Epithelial cell of esophagus (primary cell): ENCODE measurements around the gene MAP3K4.

Source experiments
- DNase-seq: peaks from one replicate; pipeline ENCODE4 v3.0.0; 2010; ENCODE audit warnings: low read depth
- H3K4me3 ChIP-seq: 2 replicates; pipeline ENCODE4 v1.5.1; 2011; ENCODE audit warnings: mild to moderate bottlenecking, low read length, control low read depth
- TF ChIP-seq, protein P1 (sequence below): IDR thresholded peaks from 2 replicates; pipeline ENCODE4 v1.5.1; 2011; ENCODE audit warnings: low read depth, mild to moderate bottlenecking, low read length, control low read depth, inconsistent platforms; ENCODE audit not compliant: insufficient read depth; ENCODE audit errors: missing control alignments

The MAP3K4 gene

DNA sequence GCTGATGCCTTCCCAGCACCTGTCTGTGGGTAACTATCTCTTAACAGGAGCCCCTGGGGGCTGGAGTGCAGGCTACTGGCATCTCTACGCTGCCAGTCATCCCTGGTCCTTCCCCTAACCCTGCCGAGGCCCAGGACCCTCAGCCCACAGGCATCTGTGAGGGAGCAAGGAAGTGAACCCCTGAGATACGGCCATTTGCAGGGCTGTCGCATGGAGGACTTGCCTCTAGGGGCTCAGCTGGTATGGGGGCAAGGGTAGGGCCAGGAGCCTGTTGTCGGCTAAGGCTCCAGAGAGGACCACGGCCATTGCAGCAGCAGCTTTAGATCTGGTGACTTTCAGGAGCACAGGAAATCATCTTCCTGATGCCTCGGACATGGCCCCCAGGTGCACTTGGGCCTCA is 49.7 kb downstream of the MAP3K4 start:
- TF ChIP-seq, protein P1, sequence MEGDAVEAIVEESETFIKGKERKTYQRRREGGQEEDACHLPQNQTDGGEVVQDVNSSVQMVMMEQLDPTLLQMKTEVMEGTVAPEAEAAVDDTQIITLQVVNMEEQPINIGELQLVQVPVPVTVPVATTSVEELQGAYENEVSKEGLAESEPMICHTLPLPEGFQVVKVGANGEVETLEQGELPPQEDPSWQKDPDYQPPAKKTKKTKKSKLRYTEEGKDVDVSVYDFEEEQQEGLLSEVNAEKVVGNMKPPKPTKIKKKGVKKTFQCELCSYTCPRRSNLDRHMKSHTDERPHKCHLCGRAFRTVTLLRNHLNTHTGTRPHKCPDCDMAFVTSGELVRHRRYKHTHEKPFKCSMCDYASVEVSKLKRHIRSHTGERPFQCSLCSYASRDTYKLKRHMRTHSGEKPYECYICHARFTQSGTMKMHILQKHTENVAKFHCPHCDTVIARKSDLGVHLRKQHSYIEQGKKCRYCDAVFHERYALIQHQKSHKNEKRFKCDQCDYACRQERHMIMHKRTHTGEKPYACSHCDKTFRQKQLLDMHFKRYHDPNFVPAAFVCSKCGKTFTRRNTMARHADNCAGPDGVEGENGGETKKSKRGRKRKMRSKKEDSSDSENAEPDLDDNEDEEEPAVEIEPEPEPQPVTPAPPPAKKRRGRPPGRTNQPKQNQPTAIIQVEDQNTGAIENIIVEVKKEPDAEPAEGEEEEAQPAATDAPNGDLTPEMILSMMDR, result no peak
- DNase-seq, result no peak
- H3K4me3 ChIP-seq, result no peak overlapping the region

DNA sequence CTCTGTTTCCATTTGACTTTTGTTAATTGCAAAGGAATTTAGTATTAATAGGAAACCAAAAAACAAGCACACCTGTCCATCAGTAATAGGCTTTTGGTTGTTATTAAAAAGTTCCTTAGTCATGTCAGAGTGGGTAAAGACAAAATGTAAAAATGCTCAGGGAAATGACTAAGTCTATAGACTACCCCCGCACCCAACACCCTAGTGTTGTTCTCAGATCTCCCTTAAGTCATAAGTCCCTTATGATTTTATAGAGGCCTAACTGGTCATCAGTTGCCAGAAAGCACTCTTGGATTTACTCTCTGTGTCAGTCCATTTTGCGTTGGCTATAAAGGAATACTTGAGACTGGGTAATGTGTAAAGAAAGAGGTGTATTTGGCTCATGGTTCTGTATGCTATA is 52.8 kb downstream of the MAP3K4 start:
- no peak overlapping the region for H3K4me3 ChIP-seq
- TF ChIP-seq, protein P1, result no peak
- DNase-seq, result no peak

DNA sequence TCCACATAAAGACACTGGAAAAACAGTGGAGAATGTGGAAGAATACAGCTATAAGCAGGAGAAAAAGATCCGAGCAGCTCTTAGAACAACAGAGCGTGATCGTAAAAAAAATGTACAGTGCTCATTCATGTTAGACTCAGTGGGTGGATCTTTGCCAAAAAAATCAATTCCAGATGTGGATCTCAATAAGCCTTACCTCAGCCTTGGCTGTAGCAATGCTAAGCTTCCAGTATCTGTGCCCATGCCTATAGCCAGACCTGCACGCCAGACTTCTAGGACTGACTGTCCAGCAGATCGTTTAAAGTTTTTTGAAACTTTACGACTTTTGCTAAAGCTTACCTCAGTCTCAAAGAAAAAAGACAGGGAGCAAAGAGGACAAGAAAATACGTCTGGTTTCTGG is 57.1 kb downstream of the MAP3K4 start:
- DNase-seq, result no peak
- TF ChIP-seq, protein P1, result no peak
- H3K4me3 ChIP-seq, result no peak overlapping the region

DNA sequence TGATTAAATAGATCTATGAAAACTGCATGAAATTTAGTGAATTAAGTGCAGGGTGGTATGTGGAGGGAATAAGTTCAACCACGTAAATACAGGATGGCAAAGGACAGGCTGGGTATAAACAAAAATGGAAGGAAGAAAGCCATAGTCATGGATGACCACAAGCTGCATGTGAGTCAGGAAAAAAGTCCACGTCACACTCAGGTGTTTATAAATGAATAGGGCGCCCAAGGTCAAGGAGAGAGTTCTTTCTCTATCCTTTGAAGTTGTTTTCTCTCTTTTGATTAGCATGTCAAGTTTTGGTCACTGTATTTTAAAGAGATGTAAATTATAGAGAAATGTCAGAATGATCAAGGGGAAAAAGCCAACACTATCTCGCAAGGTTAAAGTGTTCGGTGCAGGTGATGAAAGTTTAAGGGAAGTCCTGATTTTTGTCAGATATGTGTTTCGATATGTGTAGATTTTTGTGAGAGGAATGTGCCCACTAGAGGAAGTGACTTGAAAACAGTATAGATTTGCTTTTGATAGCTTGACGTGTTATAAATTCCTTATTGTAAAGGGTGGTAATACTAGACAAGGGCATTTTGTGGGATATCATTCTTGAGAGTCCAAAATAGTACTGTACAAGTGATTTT is 58.7 kb downstream of the MAP3K4 start:
- no peak for DNase-seq
- H3K4me3 ChIP-seq, result no peak overlapping the region
- TF ChIP-seq, protein P1, result no peak

DNA sequence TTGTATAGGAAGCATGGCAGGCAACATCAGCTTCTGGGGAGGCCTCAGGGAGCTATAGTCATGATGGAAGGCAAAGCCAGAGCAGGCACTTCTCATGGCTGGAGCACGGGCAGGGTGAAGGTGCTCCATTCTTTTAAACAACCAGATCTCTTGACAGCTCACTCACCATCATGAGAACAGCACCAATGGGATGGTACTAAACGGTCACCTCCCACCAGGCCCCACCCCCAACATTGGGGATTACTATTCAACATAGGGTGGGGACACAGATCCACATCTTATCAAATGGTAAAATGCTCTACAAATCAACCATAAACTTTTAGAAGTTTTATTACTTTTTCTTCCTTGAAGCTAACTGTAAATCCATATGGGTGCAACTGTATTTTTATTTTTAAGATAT is 61.5 kb downstream of the MAP3K4 start:
- TF ChIP-seq, protein P1, result no peak
- no peak for DNase-seq
- H3K4me3 ChIP-seq, result no peak overlapping the region

DNA sequence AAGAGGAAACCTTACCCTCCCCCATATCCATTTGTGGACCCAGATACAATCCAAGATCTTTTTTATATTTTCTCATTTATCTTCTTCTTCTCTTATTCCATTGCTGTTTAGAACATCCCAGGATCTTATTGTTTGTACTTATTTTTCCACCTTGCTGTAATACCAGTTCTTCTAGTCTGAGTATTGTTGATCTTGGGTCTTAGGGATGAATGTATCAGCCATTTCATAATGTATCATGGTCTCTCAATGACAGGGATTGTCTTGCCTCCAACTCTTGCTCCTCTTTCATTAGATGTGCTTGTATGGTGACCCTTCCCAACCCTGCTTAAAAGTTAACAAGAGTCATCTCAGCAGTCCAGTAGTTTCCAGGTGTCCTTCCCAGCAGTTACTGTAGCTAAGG is 63.3 kb downstream of the MAP3K4 start:
- TF ChIP-seq, protein P1, result no peak
- no peak overlapping the region for H3K4me3 ChIP-seq
- DNase-seq, result peak; percentile 71

DNA sequence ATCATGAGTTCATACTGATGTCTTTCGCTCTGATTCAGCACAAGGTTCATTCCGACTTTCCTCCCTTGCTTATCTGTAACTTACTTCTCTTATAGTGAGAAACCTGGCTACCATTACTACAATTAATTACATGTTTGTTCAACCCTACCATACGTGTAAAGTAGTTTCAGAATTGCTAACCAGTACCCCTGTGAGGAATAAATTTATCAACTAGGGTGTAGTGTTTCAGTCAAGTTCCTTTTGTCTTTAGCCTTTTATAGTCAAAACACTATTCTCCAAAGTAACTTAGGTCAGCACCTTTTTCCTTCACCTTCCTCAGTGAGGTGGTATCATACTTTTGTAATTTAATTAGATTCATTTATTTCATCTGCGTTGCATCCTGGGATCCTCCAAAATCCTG is 64.9 kb downstream of the MAP3K4 start:
- no peak overlapping the region for H3K4me3 ChIP-seq
- no peak for DNase-seq
- TF ChIP-seq, protein P1, result no peak
